GM12878 (cell line): ENCODE data around the gene CACNA1S. TPM values are rescaled to one million over a fixed set of nuclear protein-coding genes. Genes with fewer than 3 reads are reported as not detected.

ENCODE experiments used
- BRCA1 ChIP-seq: IDR thresholded peaks from 2 replicates; pipeline ENCODE4 v1.6.1; 2011; ENCODE audit warnings: low read depth, low read length, improper control_type of control experiment
- CTCF ChIP-seq, 3 experiments: IDR thresholded peaks in 2 of 3; conservative IDR thresholded peaks in 1 of 3; 2 replicates each; pipeline ENCODE4 v1.5.1; 2011; ENCODE audit warnings: low read depth in 3 of 3, low read length in 3 of 3, mild to moderate bottlenecking in 3 of 3, control low read depth in 2 of 3, moderate library complexity in 2 of 3, inconsistent platforms in 1 of 3, mixed read lengths in 1 of 3; ENCODE audit not compliant: control insufficient read depth in 2 of 3, insufficient read depth in 1 of 3; ENCODE audit errors: extremely low read depth in 1 of 3
- EED ChIP-seq: sonication (generic); IDR thresholded peaks from 2 replicates; pipeline ENCODE4 v1.6.1; 2016; ENCODE audit warnings: antibody characterized with exemption, low read depth
- EZH2 ChIP-seq: IDR thresholded peaks from 2 replicates; pipeline ENCODE4 v1.6.1; 2012; ENCODE audit warnings: low read depth, mild to moderate bottlenecking, control low read depth, inconsistent platforms, low read length, borderline replicate concordance; ENCODE audit not compliant: control insufficient read depth
- IKZF2 ChIP-seq, 2 experiments: fragments of 450-650 bp; IDR thresholded peaks; 2 replicates each; pipeline ENCODE4 v1.6.1; 2017; ENCODE audit warnings: mild to moderate bottlenecking in 2 of 2, moderate library complexity in 2 of 2
- IRF5 ChIP-seq: fragments of 450-650 bp; IDR thresholded peaks from 2 replicates; pipeline ENCODE4 v1.6.1; 2017; ENCODE audit warnings: borderline replicate concordance
- JUND ChIP-seq: IDR thresholded peaks from 2 replicates; pipeline ENCODE4 v1.6.1; 2012; ENCODE audit warnings: low read depth, mild to moderate bottlenecking, low read length, improper control_type of control experiment, moderate library complexity
- MAX ChIP-seq: IDR thresholded peaks from 2 replicates; pipeline ENCODE4 v1.6.1; 2012; ENCODE audit warnings: low read depth, low read length, improper control_type of control experiment
- NFYA ChIP-seq: IDR thresholded peaks from 2 replicates; pipeline ENCODE4 v1.6.1; 2011; ENCODE audit warnings: low read depth, mild to moderate bottlenecking, low read length, improper control_type of control experiment, borderline replicate concordance
- PAX8 ChIP-seq: fragments of 450-650 bp; IDR thresholded peaks from 2 replicates; pipeline ENCODE4 v1.6.1; 2017; ENCODE audit warnings: mild to moderate bottlenecking, moderate library complexity
- PML ChIP-seq: IDR thresholded peaks from 2 replicates; pipeline ENCODE4 v1.6.1; 2012; ENCODE audit warnings: low read length, inconsistent platforms
- REST ChIP-seq: IDR thresholded peaks from 2 replicates; pipeline ENCODE4 v1.6.1; 2012; ENCODE audit warnings: mild to moderate bottlenecking, low read depth, low read length
- SIX5 ChIP-seq: IDR thresholded peaks from 2 replicates; pipeline ENCODE4 v1.6.1; 2011; ENCODE audit warnings: mild to moderate bottlenecking, low read depth, low read length, moderate library complexity; ENCODE audit not compliant: severe bottlenecking
- SMAD1 ChIP-seq: fragments of 450-650 bp; IDR thresholded peaks from 2 replicates; pipeline ENCODE4 v1.6.1; 2018; ENCODE audit warnings: mild to moderate bottlenecking, low read depth; ENCODE audit not compliant: partially characterized antibody
- polyA plus RNA-seq, 11 experiments: library from polyadenylated mRNA; depleted of rRNA in 4 of 11; unstranded in 6 of 11; stranded (reverse) in 5 of 11; fragments of >200 nt; fragmentation: Nextera tagmentation in 4 of 11; fragmentation: Illumina TruSeq in 1 of 11; extraction: Ambion mirVana in 4 of 11; extraction: Trizol in 1 of 11; gene quantifications; 1 replicate in 1 of 11; 2 replicates in 10 of 11; pipeline versions ENCODE4 v1.2.1 to v1.2.3, GENCODE V29; 2011 to 2016; ENCODE audit warnings: inconsistent platforms in 2 of 11, missing spikeins in 2 of 11, low read depth in 1 of 11
- total RNA-seq, 4 experiments: library from RNA; depleted of rRNA in 3 of 4; stranded (reverse); fragments of >200 nt in 3 of 4; fragmentation: Illumina TruSeq in 1 of 4; extraction: Trizol in 1 of 4; gene quantifications; 2 replicates each; pipeline versions ENCODE4 v1.2.1 to v1.2.3, GENCODE V29; 2013 to 2021

Gene CACNA1S
- total and polyA plus RNA-seq, 10 of the 15 experiments (the other 5 are each of a cell fraction or from before 2014, with no cell fraction given) = under 0.01 to 0.04 (median 0.02) TPM; not detected in 6

GRCh38 chr1:201022820-201023516, 89.3 kb downstream of the CACNA1S start (continued):
- TF ChIP-seq SMAD1 (no peak), EED (peak; percentile 38; the same call in 1 of the 2 replicates), PAX8 (no peak), MAX (peak; percentile 55; the same call in 1 of the 2 replicates), PML (no peak), NFYA (no peak), IKZF2 (IDR thresholded peaks at IDR 0.05) (peak; percentile 26 to 46; a peak in 2 of 4 replicates), IRF5 (no peak), EZH2 (no peak), SIX5 (no peak), BRCA1 (no peak), JUND (no peak), CTCF (IDR thresholded peaks at IDR 0.05 in 2 of 3, conservative IDR thresholded peaks at IDR 0.05 in 1 of 3; ENCODE audit: control insufficient read depth in 2 of 3, extremely low read depth in 1 of 3, insufficient read depth in 1 of 3, low read depth in 3 of 3, low read length in 3 of 3) (0 out of 6 replicates have a peak, but pooled peaks of 1 of the 3 experiments have one; percentile 8), REST (no peak)
